WTC11 (cell line): ENCODE measurements around the gene COG3. TPM values are rescaled to one million over a fixed set of nuclear protein-coding genes. Genes with fewer than 3 reads are reported as not detected.

Experiments
- ATAC-seq: fragments of 200-7000 bp; cut with Tn5 transposase; 2 replicates; pipeline ENCODE4 v1.10.0; 2021; ENCODE audit warnings: mild to moderate bottlenecking, moderate library complexity
- CTCF ChIA-PET: fragments of 300-600 bp; sonication (Branson Sonifier 250); formaldehyde crosslinking; loops from one replicate; lab custom pipeline; 2021; ENCODE audit warnings: antibody characterized with exemption; lab: Charles Lee
- POLR2A ChIA-PET: fragments of 350-600 bp; sonication (Branson Sonifier 250); formaldehyde crosslinking; loops from one replicate; lab custom pipeline; 2021; ENCODE audit warnings: antibody characterized with exemption; lab: Charles Lee
- DNase-seq: peaks from one replicate; pipeline ENCODE4 v3.0.0; 2021; ENCODE audit warnings: low spot score
- H3K27ac Mint-ChIP-seq: 2 replicates; pipeline ENCODE4 v1.8.0; 2021; ENCODE audit warnings: mixed read lengths
- H3K27me3 Mint-ChIP-seq: 2 replicates; pipeline ENCODE4 v1.8.0; 2021; ENCODE audit warnings: low read depth, mild to moderate bottlenecking, moderate library complexity, mixed read lengths
- H3K36me3 Mint-ChIP-seq: 2 replicates; pipeline ENCODE4 v1.8.0; 2021; ENCODE audit warnings: mixed read lengths
- H3K4me1 Mint-ChIP-seq: 2 replicates; pipeline ENCODE4 v1.8.0; 2022; ENCODE audit warnings: mixed read lengths
- H3K4me3 Mint-ChIP-seq: 2 replicates; pipeline ENCODE4 v1.8.0; 2021; ENCODE audit warnings: mild to moderate bottlenecking, moderate library complexity, mixed read lengths
- H3K9me3 Mint-ChIP-seq: 2 replicates; pipeline ENCODE4 v1.8.0; 2021; ENCODE audit warnings: mixed read lengths
- FOXJ3 ChIP-seq: sonication (generic); formaldehyde crosslinking; IDR thresholded peaks from 2 replicates; pipeline ENCODE4 v1.9.0; 2021; ENCODE audit warnings: missing genetic modification reagents, mild to moderate bottlenecking, borderline replicate concordance
- GTF2I ChIP-seq: fragments of 250-450 bp; sonication (Bioruptor Pico); conservative IDR thresholded peaks from 2 replicates; pipeline ENCODE4 v1.4.0; 2021; ENCODE audit warnings: mild to moderate bottlenecking
- JAZF1 ChIP-seq: fragments of 250-450 bp; sonication (Bioruptor Pico); IDR thresholded peaks from 2 replicates; pipeline ENCODE4 v1.9.0; 2021; ENCODE audit warnings: moderate library complexity, mild to moderate bottlenecking, inconsistent platforms
- KAT7 ChIP-seq: sonication (generic); formaldehyde crosslinking; IDR thresholded peaks from 2 replicates; pipeline ENCODE4 v1.8.1; 2023; ENCODE audit warnings: missing genetic modification reagents, mild to moderate bottlenecking, borderline replicate concordance
- MXD4 ChIP-seq: fragments of 250-450 bp; sonication (Bioruptor Pico); IDR thresholded peaks from 2 replicates; pipeline ENCODE4 v1.8.0; 2021; ENCODE audit warnings: mild to moderate bottlenecking, moderate library complexity, borderline replicate concordance
- NFE2L1 ChIP-seq: sonication (generic); formaldehyde crosslinking; IDR thresholded peaks from 2 replicates; pipeline ENCODE4 v1.8.1; 2023; ENCODE audit warnings: missing genetic modification reagents
- NFYB ChIP-seq: sonication (generic); formaldehyde crosslinking; conservative IDR thresholded peaks from 2 replicates; pipeline ENCODE4 v1.8.0; 2022; ENCODE audit warnings: low read depth, missing genetic modification reagents
- NR1H2 ChIP-seq: sonication (generic); formaldehyde crosslinking; IDR thresholded peaks from 2 replicates; pipeline ENCODE4 v1.9.0; 2021; ENCODE audit warnings: mild to moderate bottlenecking, moderate library complexity, missing genetic modification reagents
- NR2C2 ChIP-seq: sonication (generic); formaldehyde crosslinking; IDR thresholded peaks from 2 replicates; pipeline ENCODE4 v1.8.0; 2022; ENCODE audit warnings: mild to moderate bottlenecking, missing genetic modification reagents
- SP1 ChIP-seq: sonication (generic); formaldehyde crosslinking; conservative IDR thresholded peaks from 2 replicates; pipeline ENCODE4 v1.8.1; 2022; ENCODE audit warnings: missing genetic modification reagents
- TCF7 ChIP-seq: sonication (generic); formaldehyde crosslinking; IDR thresholded peaks from 2 replicates; pipeline ENCODE4 v1.8.0; 2022; ENCODE audit warnings: mild to moderate bottlenecking, low read depth, missing genetic modification reagents, moderate library complexity
- ZNF121 ChIP-seq: sonication (generic); formaldehyde crosslinking; IDR thresholded peaks from 2 replicates; pipeline ENCODE4 v1.8.0; 2023; ENCODE audit warnings: missing genetic modification reagents
- ZNF317 ChIP-seq: sonication (generic); formaldehyde crosslinking; IDR thresholded peaks from 2 replicates; pipeline ENCODE4 v1.8.1; 2023; ENCODE audit warnings: low read depth, mild to moderate bottlenecking, moderate library complexity, missing genetic modification reagents, borderline replicate concordance
- ZNF396 ChIP-seq: fragments of 250-450 bp; sonication (Bioruptor Pico); IDR thresholded peaks from 2 replicates; pipeline ENCODE4 v1.8.0; 2021; ENCODE audit warnings: mild to moderate bottlenecking, moderate library complexity, borderline replicate concordance
- ZNF671 ChIP-seq: fragments of 250-450 bp; sonication (Bioruptor Pico); IDR thresholded peaks from 2 replicates; pipeline ENCODE4 v1.8.0; 2021; ENCODE audit warnings: mild to moderate bottlenecking
- total RNA-seq: library from RNA; stranded (reverse); gene quantifications from 3 replicates; pipeline ENCODE4 v1.2.3, GENCODE V29; 2021
- TF ChIP-seq, protein P1 (sequence below): sonication (generic); formaldehyde crosslinking; IDR thresholded peaks from 2 replicates; pipeline ENCODE4 v1.8.1; 2023; ENCODE audit warnings: mild to moderate bottlenecking, missing genetic modification reagents, moderate library complexity
- TF ChIP-seq, protein P2 (sequence below): fragments of 250-450 bp; sonication (Bioruptor Pico); IDR thresholded peaks from 2 replicates; pipeline ENCODE4 v2.1.2; 2022; ENCODE audit warnings: mild to moderate bottlenecking, moderate library complexity
- TF ChIP-seq, protein P3 (sequence below): sonication (generic); formaldehyde crosslinking; IDR thresholded peaks from 2 replicates; pipeline ENCODE4 v1.8.1; 2022; ENCODE audit warnings: mild to moderate bottlenecking, missing genetic modification reagents, moderate library complexity, borderline replicate concordance
- TF ChIP-seq, protein P4 (sequence below): sonication (generic); formaldehyde crosslinking; IDR thresholded peaks from 2 replicates; pipeline ENCODE4 v1.8.1; 2023; ENCODE audit warnings: mild to moderate bottlenecking, missing genetic modification reagents
- TF ChIP-seq, protein P5 (sequence below): fragments of 250-450 bp; sonication (Bioruptor Pico); IDR thresholded peaks from 2 replicates; pipeline ENCODE4 v1.9.0; 2021; ENCODE audit warnings: mild to moderate bottlenecking
- TF ChIP-seq, protein P6 (sequence below): fragments of 250-450 bp; sonication (Bioruptor Pico); conservative IDR thresholded peaks from 2 replicates; pipeline ENCODE4 v1.9.0; 2021; ENCODE audit warnings: mild to moderate bottlenecking
- TF ChIP-seq, protein P7 (sequence below): sonication (generic); formaldehyde crosslinking; IDR thresholded peaks from 2 replicates; pipeline ENCODE4 v1.8.0; 2022; ENCODE audit warnings: mild to moderate bottlenecking, missing genetic modification reagents
- TF ChIP-seq, protein P8 (sequence below): sonication (generic); formaldehyde crosslinking; IDR thresholded peaks from 2 replicates; pipeline ENCODE4 v1.8.1; 2023; ENCODE audit warnings: mild to moderate bottlenecking, moderate library complexity, missing genetic modification reagents

The COG3 gene
- total RNA-seq, 1 experiment from 2014 or later, result 21.6 TPM

DNA sequence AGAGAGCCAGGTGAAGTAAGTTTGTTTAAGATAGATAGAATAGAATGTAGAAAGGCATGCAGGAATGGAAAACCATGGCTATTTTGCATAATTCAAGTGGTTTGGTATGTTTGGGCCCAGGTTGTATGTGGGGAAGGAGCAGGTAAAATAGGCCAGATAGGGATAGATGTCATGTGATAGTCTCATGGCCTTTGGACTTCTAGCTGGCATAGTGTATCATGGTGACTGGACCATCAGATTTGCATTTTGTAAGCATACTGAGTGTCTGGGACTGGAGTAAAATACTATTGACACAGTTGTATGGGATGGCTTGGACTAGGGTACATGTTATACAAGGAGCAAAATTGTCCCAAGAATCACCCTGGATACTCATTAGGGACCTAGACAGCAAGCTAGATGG, 38.9 kb downstream of the COG3 start:
- ATAC-seq (no peak), DNase-seq (no peak)
- no peak overlapping the region for H3K4me3 Mint-ChIP-seq
- peaks cover 26% of the 10 kb centered on the region for H3K36me3 Mint-ChIP-seq
- no peak overlapping the region for H3K27ac Mint-ChIP-seq
- POLR2A ChIA-PET, result no interaction called here
- TF ChIP-seq, protein P1, sequence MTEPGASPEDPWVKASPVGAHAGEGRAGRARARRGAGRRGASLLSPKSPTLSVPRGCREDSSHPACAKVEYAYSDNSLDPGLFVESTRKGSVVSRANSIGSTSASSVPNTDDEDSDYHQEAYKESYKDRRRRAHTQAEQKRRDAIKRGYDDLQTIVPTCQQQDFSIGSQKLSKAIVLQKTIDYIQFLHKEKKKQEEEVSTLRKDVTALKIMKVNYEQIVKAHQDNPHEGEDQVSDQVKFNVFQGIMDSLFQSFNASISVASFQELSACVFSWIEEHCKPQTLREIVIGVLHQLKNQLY (CRISPR knock-in tag), result no peak
- no peak for TF ChIP-seq ZNF121 (CRISPR knock-in tag)
- no peak for TF ChIP-seq NR1H2 (CRISPR knock-in tag)
- TF ChIP-seq KAT7 (CRISPR knock-in tag), result no peak
- no peak for TF ChIP-seq SP1
- TF ChIP-seq ZNF396, result no peak
- TF ChIP-seq GTF2I (CRISPR knock-in tag), result no peak
- no peak for TF ChIP-seq MXD4
- TF ChIP-seq NFYB (CRISPR knock-in tag), result no peak
- no peak for TF ChIP-seq JAZF1
- TF ChIP-seq, protein P2, sequence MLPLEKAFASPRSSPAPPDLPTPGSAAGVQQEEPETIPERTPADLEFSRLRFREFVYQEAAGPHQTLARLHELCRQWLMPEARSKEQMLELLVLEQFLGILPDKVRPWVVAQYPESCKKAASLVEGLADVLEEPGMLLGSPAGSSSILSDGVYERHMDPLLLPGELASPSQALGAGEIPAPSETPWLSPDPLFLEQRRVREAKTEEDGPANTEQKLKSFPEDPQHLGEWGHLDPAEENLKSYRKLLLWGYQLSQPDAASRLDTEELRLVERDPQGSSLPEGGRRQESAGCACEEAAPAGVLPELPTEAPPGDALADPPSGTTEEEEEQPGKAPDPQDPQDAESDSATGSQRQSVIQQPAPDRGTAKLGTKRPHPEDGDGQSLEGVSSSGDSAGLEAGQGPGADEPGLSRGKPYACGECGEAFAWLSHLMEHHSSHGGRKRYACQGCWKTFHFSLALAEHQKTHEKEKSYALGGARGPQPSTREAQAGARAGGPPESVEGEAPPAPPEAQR (CRISPR knock-in tag), result no peak
- TF ChIP-seq, protein P3, sequence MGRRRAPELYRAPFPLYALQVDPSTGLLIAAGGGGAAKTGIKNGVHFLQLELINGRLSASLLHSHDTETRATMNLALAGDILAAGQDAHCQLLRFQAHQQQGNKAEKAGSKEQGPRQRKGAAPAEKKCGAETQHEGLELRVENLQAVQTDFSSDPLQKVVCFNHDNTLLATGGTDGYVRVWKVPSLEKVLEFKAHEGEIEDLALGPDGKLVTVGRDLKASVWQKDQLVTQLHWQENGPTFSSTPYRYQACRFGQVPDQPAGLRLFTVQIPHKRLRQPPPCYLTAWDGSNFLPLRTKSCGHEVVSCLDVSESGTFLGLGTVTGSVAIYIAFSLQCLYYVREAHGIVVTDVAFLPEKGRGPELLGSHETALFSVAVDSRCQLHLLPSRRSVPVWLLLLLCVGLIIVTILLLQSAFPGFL (CRISPR knock-in tag), result no peak
- TF ChIP-seq, protein P4, sequence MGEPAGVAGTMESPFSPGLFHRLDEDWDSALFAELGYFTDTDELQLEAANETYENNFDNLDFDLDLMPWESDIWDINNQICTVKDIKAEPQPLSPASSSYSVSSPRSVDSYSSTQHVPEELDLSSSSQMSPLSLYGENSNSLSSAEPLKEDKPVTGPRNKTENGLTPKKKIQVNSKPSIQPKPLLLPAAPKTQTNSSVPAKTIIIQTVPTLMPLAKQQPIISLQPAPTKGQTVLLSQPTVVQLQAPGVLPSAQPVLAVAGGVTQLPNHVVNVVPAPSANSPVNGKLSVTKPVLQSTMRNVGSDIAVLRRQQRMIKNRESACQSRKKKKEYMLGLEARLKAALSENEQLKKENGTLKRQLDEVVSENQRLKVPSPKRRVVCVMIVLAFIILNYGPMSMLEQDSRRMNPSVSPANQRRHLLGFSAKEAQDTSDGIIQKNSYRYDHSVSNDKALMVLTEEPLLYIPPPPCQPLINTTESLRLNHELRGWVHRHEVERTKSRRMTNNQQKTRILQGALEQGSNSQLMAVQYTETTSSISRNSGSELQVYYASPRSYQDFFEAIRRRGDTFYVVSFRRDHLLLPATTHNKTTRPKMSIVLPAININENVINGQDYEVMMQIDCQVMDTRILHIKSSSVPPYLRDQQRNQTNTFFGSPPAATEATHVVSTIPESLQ (CRISPR knock-in tag), result no peak
- TF ChIP-seq, protein P5, sequence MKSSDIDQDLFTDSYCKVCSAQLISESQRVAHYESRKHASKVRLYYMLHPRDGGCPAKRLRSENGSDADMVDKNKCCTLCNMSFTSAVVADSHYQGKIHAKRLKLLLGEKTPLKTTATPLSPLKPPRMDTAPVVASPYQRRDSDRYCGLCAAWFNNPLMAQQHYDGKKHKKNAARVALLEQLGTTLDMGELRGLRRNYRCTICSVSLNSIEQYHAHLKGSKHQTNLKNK (CRISPR knock-in tag), result no peak
- no peaks in the 10 kb centered on the region for H3K27me3 Mint-ChIP-seq
- peaks cover 3% of the 10 kb centered on the region for H3K9me3 Mint-ChIP-seq
- no peaks in the 10 kb centered on the region for H3K4me1 Mint-ChIP-seq
- CTCF ChIA-PET, result no interaction called here

DNA sequence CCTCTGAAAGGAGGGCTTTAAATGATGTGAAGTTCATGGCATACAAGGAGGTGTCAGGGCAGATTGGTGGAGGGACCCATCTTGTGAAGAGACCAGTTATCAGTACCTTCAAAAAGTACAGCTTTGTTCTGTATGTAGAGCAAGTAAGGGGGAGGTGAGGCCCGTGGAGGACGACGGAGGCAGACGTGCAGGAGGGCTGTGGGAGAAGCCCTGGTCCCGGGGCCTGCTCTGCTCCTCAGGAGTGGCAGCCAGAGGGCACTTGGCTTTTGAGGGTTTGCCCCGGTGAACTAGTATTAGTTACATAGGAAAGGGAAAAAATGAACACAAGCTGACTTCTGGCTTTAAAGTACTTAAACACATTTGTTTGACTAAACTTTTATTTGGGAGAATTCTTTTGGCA, 42.1 kb downstream of the COG3 start:
- Mint-ChIP-seq H3K36me3 (peaks cover 30% of the 10 kb centered on the region), H3K27ac (no peak overlapping the region), H3K4me3 (no peak overlapping the region), H3K4me1 (no peaks in the 10 kb centered on the region), H3K9me3 (no peaks in the 10 kb centered on the region), H3K27me3 (no peaks in the 10 kb centered on the region)
- POLR2A ChIA-PET, result no interaction called here
- CTCF ChIA-PET, result no interaction called here
- no peak for ATAC-seq
- no peak for DNase-seq
- TF ChIP-seq NFE2L1 (CRISPR knock-in tag) (no peak), MXD4 (no peak), FOXJ3 (CRISPR knock-in tag) (no peak), ZNF317 (CRISPR knock-in tag) (no peak), NR2C2 (CRISPR knock-in tag) (no peak), NFYB (CRISPR knock-in tag) (no peak), ZNF671 (CRISPR knock-in tag) (no peak), TCF7 (no peak)
- TF ChIP-seq, protein P6, sequence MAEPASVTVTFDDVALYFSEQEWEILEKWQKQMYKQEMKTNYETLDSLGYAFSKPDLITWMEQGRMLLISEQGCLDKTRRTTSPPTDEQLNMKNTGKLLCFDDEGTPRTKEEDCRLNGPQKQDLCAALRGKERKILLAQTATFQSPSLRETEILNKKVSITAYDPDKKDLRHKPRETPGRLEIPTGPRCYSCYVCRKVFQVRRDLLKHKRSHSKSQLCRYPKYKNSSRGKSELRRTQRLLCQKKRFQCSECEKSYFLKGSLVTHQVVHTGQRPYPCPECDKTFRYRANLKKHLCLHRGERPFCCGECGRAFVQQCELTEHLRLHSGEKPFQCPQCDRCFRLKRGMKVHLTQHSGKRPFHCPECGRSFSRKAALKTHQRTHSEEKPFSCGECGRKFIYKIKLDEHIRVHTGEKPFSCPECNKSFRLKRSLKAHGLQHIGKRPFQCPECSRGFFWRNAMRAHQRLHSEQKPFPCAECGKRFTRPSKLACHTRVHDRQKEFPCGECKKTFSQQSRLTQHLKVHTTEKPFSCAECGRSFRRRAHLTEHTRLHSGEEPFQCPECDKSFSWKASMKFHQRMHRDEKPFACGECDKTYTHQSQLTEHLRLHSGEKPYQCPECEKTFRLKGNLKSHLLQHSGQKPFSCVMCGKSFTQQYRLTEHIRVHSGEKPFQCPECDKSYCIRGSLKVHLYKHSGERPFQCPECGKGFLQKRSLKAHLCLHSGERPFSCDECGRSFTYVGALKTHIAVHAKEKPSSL, result no peak
- TF ChIP-seq, protein P7, sequence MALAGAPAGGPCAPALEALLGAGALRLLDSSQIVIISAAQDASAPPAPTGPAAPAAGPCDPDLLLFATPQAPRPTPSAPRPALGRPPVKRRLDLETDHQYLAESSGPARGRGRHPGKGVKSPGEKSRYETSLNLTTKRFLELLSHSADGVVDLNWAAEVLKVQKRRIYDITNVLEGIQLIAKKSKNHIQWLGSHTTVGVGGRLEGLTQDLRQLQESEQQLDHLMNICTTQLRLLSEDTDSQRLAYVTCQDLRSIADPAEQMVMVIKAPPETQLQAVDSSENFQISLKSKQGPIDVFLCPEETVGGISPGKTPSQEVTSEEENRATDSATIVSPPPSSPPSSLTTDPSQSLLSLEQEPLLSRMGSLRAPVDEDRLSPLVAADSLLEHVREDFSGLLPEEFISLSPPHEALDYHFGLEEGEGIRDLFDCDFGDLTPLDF (CRISPR knock-in tag), result no peak
- TF ChIP-seq, protein P3 (CRISPR knock-in tag), result no peak
- TF ChIP-seq, protein P8, sequence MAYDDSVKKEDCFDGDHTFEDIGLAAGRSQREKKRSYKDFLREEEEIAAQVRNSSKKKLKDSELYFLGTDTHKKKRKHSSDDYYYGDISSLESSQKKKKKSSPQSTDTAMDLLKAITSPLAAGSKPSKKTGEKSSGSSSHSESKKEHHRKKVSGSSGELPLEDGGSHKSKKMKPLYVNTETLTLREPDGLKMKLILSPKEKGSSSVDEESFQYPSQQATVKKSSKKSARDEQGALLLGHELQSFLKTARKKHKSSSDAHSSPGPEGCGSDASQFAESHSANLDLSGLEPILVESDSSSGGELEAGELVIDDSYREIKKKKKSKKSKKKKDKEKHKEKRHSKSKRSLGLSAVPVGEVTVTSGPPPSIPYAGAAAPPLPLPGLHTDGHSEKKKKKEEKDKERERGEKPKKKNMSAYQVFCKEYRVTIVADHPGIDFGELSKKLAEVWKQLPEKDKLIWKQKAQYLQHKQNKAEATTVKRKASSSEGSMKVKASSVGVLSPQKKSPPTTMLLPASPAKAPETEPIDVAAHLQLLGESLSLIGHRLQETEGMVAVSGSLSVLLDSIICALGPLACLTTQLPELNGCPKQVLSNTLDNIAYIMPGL (CRISPR knock-in tag), result no peak
